NCI-H460 (cell line): Measurements from ENCODE around the gene IQGAP2. TPM values are rescaled to one million over a fixed set of nuclear protein-coding genes. Genes with fewer than 3 reads are reported as not detected.
"Not testable (repeated sequence)": the region's sequence is repeated elsewhere in the genome, so short reads cannot be mapped to it uniquely, and the experiment has no call there.

Source experiments
- DNase-seq: peaks from one replicate; pipeline ENCODE4 v3.0.0-alpha.2; 2016; ENCODE audit warnings: low read depth; ENCODE audit errors: extremely low read depth
- total RNA-seq: library from RNA; depleted of rRNA; stranded (reverse); fragments of >200 nt; shearing (Covaris generic); gene quantifications from 2 replicates; pipeline ENCODE4 v1.2.3, GENCODE V29; 2014

Gene IQGAP2
- total RNA-seq, 1 experiment from 2014 or later = 0.15 TPM

DNA sequence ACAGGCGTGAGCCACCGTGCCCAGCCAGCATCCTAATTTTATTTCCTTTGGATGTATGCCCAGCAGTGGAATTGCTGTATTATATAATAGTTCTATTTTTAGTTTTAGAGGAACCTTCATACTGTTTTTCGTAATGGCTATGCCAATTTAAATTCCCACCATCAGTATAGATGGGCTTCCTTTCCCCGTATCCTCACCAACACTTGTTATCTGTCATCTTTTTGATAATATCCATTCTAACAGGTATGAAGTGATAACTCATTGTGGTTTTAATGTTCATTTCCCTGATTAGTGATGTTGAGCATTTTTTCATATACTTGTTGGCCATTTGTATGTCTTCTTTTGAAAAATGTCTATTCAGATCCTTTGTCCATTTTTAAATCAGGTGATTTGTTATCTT is 325.9 kb downstream of the IQGAP2 start:
- DNase-seq = no peak

GRCh38 chr5:76729373-76730290 is 326.5 kb downstream of the IQGAP2 start:
- no peak for DNase-seq

GRCh38 chr5:76732405-76733048 is 329.4 kb downstream of the IQGAP2 start:
- no peak for DNase-seq

DNA sequence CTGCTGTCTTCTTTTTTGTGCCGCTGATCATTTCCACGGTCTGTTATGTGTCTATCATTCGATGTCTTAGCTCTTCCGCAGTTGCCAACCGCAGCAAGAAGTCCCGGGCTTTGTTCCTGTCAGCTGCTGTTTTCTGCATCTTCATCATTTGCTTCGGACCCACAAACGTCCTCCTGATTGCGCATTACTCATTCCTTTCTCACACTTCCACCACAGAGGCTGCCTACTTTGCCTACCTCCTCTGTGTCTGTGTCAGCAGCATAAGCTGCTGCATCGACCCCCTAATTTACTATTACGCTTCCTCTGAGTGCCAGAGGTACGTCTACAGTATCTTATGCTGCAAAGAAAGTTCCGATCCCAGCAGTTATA is 329.9 kb downstream of the IQGAP2 start:
- DNase-seq = no peak

DNA sequence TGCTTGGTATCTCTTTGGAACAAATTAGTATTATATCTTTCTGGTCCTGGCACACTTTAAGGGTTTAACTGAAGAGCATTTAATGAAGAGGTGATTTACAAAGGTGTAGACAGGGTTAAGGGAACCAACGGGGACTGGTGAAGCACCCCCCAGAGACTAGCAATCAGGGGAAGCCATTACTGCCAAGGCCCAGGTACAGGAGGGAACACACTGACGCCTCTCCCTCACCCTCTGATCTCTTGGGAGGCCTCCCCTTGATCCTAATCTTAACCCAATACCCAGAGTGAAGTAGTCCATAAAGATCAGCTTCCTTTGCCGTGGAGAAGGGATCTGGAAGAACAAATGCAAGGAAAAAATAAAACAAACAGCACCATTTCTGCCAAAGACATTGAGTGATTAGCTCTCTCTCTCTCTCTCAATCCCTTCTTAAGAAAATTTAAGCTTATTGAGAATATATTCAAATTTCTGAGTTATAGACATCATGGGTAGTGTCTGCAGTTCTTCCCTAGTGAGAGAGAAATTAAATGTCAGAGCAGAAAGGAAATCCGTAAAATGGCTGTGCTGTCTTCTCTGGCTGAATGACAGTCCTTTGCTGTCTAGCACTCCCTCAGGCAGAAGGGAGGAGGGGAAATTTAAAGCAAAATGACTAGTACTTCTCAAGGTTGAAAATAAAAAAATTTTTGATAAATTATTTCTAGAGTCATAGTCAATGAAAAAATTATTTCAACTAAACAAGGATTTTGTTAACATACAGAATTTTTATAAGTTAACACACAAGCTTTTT is 332.9 kb downstream of the IQGAP2 start:
- DNase-seq = no peak

- no peak for DNase-seq
Measured at GRCh38 chr5:76736679-76737556, 333.8 kb downstream of the IQGAP2 start.

DNA sequence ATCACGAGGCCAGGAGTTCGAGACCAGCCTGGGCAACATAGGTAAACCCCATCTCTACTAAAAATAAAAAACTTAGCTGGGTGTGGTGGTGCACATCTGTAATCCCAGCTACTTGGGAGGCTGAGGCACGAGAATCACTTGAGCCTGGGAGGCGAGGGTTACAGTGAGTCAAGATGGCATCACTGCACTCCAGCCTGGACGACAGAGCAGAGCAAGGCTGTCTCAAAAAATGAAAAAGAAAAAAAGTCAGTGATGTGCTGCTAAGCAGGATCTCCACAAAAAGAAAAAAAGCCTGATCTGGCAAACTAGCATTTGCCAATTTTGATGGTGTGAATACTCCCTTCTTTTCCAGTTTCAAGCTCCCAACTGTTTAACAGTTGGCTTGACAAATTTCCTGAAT is 334.8 kb downstream of the IQGAP2 start:
- DNase-seq = no peak

DNA sequence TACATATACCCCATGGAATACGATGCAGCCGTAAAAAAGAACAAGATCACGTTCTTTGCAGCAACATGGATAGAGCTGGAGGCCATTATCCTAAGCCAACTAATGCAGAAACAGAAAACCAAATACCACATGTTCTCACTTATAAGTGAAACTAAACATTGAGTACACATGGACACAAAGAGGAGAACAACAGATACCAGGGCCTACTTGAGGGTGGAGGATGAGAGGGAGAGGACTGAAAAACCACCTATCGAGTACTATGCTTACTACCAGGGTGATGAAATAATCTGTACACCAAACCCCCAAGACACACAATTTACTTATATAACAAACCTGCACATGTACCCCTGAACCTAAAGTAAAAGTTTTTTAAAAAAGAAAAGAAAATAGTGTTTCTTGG is 338.4 kb downstream of the IQGAP2 start:
- DNase-seq = not testable (repeated sequence)

- no peak for DNase-seq
Measured at GRCh38 chr5:76742583-76742982, 339.5 kb downstream of the IQGAP2 start.

GRCh38 chr5:76744632-76745031 is 341.5 kb downstream of the IQGAP2 start:
- DNase-seq = no peak

- DNase-seq = no peak
Measured at GRCh38 chr5:76745670-76746069, 342.6 kb downstream of the IQGAP2 start.

DNA sequence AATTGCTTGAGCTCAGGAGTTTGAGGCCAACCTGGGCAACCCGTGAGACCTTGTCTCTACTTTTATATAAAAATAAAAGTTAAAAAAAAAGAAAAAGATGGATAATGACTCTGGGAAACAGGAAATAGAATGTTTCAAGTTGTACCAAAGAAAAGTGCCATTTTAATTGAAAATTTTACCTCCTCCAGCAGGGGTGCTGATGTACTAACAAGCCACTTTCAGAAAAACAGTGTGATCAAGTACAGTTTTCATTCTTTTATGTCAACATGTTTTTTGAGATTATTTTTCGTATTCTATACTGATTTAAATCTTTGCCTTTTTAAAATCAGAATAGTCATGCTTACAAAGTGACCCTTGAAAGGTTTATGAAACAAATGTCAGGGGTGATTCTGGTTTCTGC is 343.6 kb downstream of the IQGAP2 start:
- no peak for DNase-seq

DNA sequence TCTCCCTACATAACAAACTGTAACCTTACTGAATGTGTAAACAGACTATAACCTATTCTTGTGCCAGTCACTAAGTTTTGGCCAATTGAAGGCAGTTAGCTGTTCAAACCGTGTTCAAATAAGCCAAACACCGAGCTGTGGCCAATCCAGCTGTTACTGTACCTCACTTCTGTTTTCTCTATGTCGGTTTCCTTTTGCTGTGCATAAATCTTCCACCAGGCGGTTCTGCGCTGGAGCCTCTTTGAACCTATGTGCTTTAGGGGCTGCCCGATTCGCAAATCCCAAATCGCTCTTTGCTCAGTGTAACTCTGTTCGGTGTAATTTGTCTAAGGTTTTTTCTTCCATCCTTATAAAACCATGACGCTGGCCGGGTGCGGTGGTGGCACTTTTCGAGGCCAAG is 344.6 kb downstream of the IQGAP2 start:
- no peak for DNase-seq

GRCh38 chr5:76751291-76751690 is 348.2 kb downstream of the IQGAP2 start:
- DNase-seq = no peak

DNA sequence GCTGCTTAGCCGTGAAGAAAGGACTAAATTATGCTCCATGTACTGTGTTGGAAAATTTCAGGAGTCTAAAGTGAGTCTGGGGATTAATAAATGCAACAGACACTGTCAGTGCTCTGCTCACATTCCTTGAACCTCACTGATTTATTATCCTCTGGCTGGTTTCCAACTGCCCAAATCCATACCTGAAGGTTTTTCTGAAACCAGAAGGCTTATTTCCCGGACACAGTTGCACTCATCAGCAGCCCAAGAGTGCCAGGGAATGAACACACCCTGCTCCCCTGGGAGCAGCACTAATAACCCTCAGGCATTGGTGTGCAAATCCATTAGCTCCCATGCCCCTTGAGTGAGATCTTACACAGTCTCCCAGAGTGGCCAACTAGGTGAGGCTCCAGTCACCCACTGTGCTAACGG is 351.6 kb downstream of the IQGAP2 start:
- DNase-seq = no peak

- no peak for DNase-seq
Measured at GRCh38 chr5:76755779-76756637, 352.9 kb downstream of the IQGAP2 start.

- DNase-seq = no peak
Measured at GRCh38 chr5:76757049-76757448, 354.0 kb downstream of the IQGAP2 start.
